Tibial nerve (tissue), 4 donors: ENCODE results near the gene TMEM132D. TPM values are rescaled to one million over a fixed set of nuclear protein-coding genes. Genes with fewer than 3 reads are reported as not detected.
"Not testable (repeated sequence)": the region's sequence is repeated elsewhere in the genome, so short reads cannot be mapped to it uniquely, and the experiment has no call there.

ENCODE experiments used
- DNase-seq, 2 donors: peaks; one replicate each; pipeline ENCODE4 v3.0.0-alpha.2; 2019; ENCODE audit warnings: low spot score in 2 of 2
- H3K27ac ChIP-seq, 4 donors: fragments of 200-600 bp; sonication (generic) in 3 of 4; one replicate each; pipeline ENCODE4 v1.5.1; 2017 to 2019; ENCODE audit warnings: mild to moderate bottlenecking in 1 of 4
- H3K27me3 ChIP-seq, 2 donors: fragments of 200-600 bp; sonication (generic) in 1 of 2; one replicate each; pipeline versions ENCODE4 v1.5.1 to v1.6.0; 2017 to 2019
- H3K36me3 ChIP-seq, 3 donors: fragments of 200-600 bp; sonication (generic); one replicate each; pipeline ENCODE4 v1.5.1; 2018 to 2019
- H3K4me1 ChIP-seq, 4 donors: fragments of 200-600 bp; sonication (generic) in 3 of 4; one replicate each; pipeline ENCODE4 v1.5.1; 2017 to 2019
- H3K4me3 ChIP-seq, 4 donors: fragments of 200-600 bp; sonication (generic) in 3 of 4; one replicate each; pipeline ENCODE4 v1.5.1; 2017 to 2019; ENCODE audit warnings: mild to moderate bottlenecking in 1 of 4, moderate library complexity in 1 of 4
- H3K9me3 ChIP-seq, 4 donors: fragments of 200-600 bp; sonication (generic) in 3 of 4; one replicate each; pipeline ENCODE4 v1.5.1; 2017 to 2019
- EP300 ChIP-seq, 2 donors: sonication (generic); formaldehyde crosslinking; IDR thresholded peaks; one replicate each; pipeline ENCODE4 v1.6.1; 2017; ENCODE audit warnings: antibody characterized with exemption in 2 of 2, mild to moderate bottlenecking in 1 of 2
- POLR2A ChIP-seq, 2 donors: fragments of 450-650 bp; IDR thresholded peaks; one replicate each; pipeline ENCODE4 v1.6.1; 2017; ENCODE audit warnings: antibody characterized with exemption in 2 of 2, mild to moderate bottlenecking in 2 of 2, moderate library complexity in 2 of 2
- WGBS, 2 donors: methylation state at CpG; one replicate each; pipeline ENCODE4 v1.1.5; 2018; 5-methylcytosine and 5-hydroxymethylcytosine counted together
- total RNA-seq, 4 donors: library from RNA; depleted of rRNA; stranded (reverse); fragments of >200 nt; gene quantifications; one replicate each; pipeline ENCODE4 v1.1.0, GENCODE V29; 2016
- TF ChIP-seq, protein P1 (sequence below), 5 experiments: fragments of 200-600 bp in 3 of 5; fragments of 450-650 bp in 2 of 5; sonication (generic) in 3 of 5; IDR thresholded peaks; one replicate each; pipeline ENCODE4 v1.5.1; 2016 to 2019; ENCODE audit warnings: antibody characterized with exemption in 5 of 5, mild to moderate bottlenecking in 3 of 5, moderate library complexity in 2 of 5

The TMEM132D gene
- total RNA-seq, 4 donors from 2014 or later = under 0.01 to 0.21 TPM; not detected in 2

DNA sequence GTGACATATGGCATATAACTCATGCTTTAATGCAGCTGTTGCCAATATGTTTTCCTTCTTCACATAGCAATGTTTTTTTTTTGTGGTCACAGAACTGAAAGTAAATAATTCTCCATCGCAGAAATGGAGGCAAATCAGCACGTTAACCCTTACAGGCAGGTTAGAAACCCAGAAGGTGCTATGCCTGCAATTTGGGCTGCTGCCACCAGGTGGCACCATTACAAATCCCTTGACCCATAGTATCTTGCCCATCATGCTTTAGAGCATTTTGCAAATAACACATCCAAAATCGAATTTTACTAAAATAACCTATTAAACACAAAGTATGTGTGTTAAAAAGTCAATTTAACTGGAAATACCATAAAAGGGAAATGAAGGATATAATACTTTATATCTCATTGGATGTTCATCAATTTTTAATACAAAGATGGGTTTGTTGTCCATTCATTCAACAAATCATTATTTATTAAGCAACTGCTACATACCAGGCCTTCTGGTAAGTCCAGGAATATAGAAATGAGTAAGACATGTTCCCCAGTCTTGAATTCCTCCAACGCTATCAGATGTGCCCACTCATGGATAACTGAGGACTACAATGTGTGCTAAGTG lies 710.5 kb downstream of the TMEM132D start:
- DNase-seq = no peak
- TF ChIP-seq, protein P1, sequence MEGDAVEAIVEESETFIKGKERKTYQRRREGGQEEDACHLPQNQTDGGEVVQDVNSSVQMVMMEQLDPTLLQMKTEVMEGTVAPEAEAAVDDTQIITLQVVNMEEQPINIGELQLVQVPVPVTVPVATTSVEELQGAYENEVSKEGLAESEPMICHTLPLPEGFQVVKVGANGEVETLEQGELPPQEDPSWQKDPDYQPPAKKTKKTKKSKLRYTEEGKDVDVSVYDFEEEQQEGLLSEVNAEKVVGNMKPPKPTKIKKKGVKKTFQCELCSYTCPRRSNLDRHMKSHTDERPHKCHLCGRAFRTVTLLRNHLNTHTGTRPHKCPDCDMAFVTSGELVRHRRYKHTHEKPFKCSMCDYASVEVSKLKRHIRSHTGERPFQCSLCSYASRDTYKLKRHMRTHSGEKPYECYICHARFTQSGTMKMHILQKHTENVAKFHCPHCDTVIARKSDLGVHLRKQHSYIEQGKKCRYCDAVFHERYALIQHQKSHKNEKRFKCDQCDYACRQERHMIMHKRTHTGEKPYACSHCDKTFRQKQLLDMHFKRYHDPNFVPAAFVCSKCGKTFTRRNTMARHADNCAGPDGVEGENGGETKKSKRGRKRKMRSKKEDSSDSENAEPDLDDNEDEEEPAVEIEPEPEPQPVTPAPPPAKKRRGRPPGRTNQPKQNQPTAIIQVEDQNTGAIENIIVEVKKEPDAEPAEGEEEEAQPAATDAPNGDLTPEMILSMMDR (IDR thresholded peaks at IDR 0.05) = peak in 1 of 5 experiments; percentile 41
- TF ChIP-seq EP300 (IDR thresholded peaks at IDR 0.05) = no peak
- Histone ChIP-seq H3K27ac (no peak overlapping the region), H3K36me3 (no peaks in the 10 kb centered on the region), H3K4me1 (no peaks in the 10 kb centered on the region), H3K27me3 (no peaks in the 10 kb centered on the region), H3K4me3 (no peak overlapping the region), H3K9me3 (peaks cover 0 to 37% (median 3%) of the 10 kb centered on the region in 4 donors)
- 62 to 72% methylated on average over 4 of the region's 4 CpGs for WGBS, 2 donors

DNA sequence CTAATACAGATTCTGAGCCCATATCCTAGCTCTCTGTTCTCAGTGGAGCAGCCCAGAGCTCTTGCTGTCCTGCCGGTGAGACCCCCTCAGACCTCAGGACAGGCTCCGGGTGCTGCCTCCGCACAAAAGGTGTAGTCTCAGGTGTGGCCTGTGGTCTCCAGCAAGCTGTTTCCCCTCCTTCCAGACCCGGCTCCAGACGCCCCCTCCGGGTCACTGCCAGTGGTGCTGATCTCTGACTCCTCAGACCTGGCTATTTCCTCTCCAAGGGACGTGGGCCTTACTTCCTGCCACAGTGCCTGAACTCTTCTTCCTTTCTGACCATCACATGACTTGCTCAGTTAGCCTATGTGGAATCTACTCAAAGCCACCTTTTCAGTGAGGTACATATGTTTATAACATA lies 713.0 kb downstream of the TMEM132D start:
- TF ChIP-seq POLR2A (IDR thresholded peaks at IDR 0.05) = no peak
- TF ChIP-seq, protein P1 (IDR thresholded peaks at IDR 0.05) = no peak
- TF ChIP-seq EP300 (IDR thresholded peaks at IDR 0.05) = no peak
- 36 to 54% methylated on average over 7 of the region's 7 CpGs for WGBS, 2 donors

DNA sequence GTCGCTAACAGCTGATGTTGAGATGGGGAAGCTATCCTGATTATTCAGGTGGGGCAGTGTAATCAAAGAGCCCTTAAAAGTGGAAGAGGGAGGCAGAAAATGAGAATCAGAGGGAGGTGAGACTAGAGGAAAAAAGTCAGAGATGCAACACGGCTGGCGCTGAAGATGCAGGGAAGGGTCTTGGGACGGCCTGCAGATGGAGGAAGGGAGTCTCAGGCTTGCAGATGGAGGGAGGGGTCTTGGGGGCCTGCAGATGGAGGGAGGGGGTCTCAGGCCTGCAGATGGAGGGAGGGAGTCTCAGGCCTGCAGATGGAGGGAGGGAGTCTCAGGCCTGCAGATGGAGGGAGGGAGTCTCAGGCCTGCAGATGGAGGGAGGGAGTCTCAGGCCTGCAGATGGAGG lies 713.9 kb downstream of the TMEM132D start:
- peaks cover 0 to 46% (median 3%) of the 10 kb centered on the region in 4 donors for H3K9me3 ChIP-seq
- H3K27me3 ChIP-seq, H3K36me3 ChIP-seq, H3K4me1 ChIP-seq, H3K27ac ChIP-seq, DNase-seq, H3K4me3 ChIP-seq: not testable (repeated sequence)
- 69 to 72% methylated on average over 4 of the region's 4 CpGs for WGBS, 2 donors

More for the DNA sequence above, 713.0 kb downstream of the TMEM132D start:
- H3K27me3 ChIP-seq = no peaks in the 10 kb centered on the region
- DNase-seq = no peak
- no peaks in the 10 kb centered on the region for H3K4me1 ChIP-seq
- H3K4me3 ChIP-seq = no peak overlapping the region
- H3K9me3 ChIP-seq = peaks cover 0 to 48% (median 3%) of the 10 kb centered on the region in 4 donors
- H3K36me3 ChIP-seq = no peaks in the 10 kb centered on the region
- H3K27ac ChIP-seq = no peak overlapping the region

DNA sequence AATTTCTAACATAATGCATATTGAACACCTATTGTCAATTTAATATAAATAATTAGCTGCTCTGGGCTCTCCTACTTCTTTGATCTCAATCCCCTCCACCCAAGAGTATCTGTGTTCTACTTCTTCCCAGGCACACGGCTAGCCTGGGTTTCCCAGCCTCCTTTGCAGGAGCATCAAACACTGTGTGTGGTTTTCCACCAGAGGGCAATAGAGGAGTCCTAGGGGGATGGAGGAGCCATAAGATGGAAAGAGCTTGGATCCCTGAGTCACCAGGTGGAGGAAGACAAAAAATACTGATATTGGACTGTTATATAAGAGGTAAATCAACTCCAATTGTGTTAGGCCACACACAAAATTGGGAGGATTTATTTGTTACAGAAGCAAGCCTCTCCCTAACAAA lies 716.9 kb downstream of the TMEM132D start:
- H3K36me3 ChIP-seq = no peaks in the 10 kb centered on the region
- H3K4me3 ChIP-seq = no peak overlapping the region
- WGBS, 2 donors = 76 to 84% methylated on average over 1 of the region's 1 CpG
- DNase-seq = no peak
- no peaks in the 10 kb centered on the region for H3K4me1 ChIP-seq
- no peak overlapping the region for H3K27ac ChIP-seq
- H3K9me3 ChIP-seq = peaks cover 0 to 19% (median 0%) of the 10 kb centered on the region in 4 donors
- no peaks in the 10 kb centered on the region for H3K27me3 ChIP-seq
- TF ChIP-seq POLR2A (IDR thresholded peaks at IDR 0.05) = no peak
- TF ChIP-seq EP300 (IDR thresholded peaks at IDR 0.05) = no peak
- TF ChIP-seq, protein P1 (IDR thresholded peaks at IDR 0.05) = no peak

DNA sequence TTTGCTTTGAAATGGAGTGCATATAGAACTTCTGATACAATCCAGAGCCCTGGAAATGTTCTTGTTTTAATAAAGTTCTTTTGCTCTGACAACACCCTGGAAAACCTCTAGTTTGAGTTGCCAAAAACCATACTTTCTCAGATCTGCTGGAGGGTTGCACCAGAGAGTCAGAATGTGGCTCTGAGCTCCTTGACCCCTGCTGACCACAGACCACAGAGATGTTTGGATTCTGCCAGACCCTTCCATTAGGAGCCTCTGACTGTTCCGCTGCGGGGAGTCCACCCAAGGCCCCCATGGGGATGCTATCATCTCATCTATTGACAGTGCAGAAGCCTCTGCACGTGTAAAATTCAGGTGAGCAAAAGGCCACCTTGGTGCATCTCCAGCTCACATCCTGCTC lies 718.0 kb downstream of the TMEM132D start:
- Histone ChIP-seq H3K27ac (no peak overlapping the region), H3K4me3 (no peak overlapping the region), H3K9me3 (peaks cover 0 to 13% (median 0%) of the 10 kb centered on the region in 4 donors), H3K27me3 (no peaks in the 10 kb centered on the region), H3K4me1 (no peaks in the 10 kb centered on the region), H3K36me3 (no peaks in the 10 kb centered on the region)
- DNase-seq = no peak
- WGBS, 2 donors = 53 to 64% methylated on average over 3 of the region's 3 CpGs
- TF ChIP-seq EP300 (IDR thresholded peaks at IDR 0.05) (no peak), POLR2A (IDR thresholded peaks at IDR 0.05) (no peak)
- TF ChIP-seq, protein P1 (IDR thresholded peaks at IDR 0.05) = no peak
